HL-60/S4 (cell line): ENCODE measurements around the gene HS3ST3B1.

ENCODE experiments used
- in situ Hi-C: fragments of 300-500 bp; cut with MboI; formaldehyde crosslinking; loops from 2 replicates; pipeline ENCODE4 v1.14.3; 2022; ENCODE audit warnings: low sequenced_read_pairs

HS3ST3B1 gene

DNA sequence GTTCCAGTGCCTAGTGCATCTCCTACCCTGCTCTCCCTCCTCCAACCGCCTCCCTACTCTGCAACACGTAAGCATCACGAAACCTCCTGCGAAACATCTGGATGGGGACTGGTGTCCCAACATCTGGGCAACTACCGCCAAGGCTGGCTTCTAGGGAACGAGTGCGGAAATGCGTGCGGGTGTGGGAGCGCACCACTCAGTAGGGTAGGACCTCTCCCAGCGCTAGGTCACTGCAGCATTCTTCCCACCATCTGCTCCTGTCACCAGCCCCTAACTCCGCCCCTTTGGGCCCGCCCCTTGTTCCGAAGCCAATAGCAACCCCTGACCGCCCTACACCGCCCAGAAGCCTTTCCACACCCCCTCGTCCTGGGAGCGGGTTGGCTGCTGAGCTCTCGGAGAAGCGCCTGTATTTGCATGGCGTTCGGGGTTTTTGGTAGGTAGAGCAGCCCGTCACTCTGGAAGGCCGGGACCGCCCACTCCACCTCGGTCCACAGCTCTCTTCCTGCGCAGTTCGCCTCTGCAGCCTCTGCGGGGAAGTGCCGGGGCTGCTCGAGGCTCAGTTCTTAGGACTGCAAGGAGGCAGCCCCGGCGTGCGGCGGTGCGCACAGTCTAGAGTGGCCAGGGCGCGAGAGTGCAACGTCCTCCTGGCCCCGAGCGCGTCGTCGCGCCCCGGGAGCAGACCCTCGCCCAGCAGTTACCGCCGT is at the start of gene HS3ST3B1:
Gene HS3ST3B1 (plus strand): TSS at position 507 of the 704 bp plus-strand sequence. CDS start 438 bp downstream, outside the sequence.
- in situ Hi-C loops: loop anchor here (25.0 kb wide), 1 partner anchor 713 kb away; no protein-coding TSS in a partner anchor

DNA sequence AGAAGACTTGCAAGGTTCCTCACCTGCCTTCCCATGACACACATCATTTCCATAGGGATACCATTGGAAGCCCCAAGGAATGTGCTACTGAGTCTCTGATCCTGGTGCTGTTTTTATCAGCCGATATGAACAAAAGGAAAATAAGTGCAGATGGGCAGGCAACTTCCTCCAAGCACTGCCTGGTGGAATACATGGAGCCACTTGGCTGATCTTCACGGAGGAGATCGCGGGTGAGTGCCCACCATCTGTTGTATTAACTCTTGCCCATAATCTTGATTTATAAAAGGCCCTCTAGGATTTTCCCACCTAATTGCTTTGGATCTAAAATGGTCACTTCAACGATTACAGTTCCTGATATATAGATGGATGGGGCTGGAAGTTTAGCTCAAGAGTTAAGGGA is 39.5 kb upstream of the HS3ST3B1 start:
- in situ Hi-C loops: no loop called here

DNA sequence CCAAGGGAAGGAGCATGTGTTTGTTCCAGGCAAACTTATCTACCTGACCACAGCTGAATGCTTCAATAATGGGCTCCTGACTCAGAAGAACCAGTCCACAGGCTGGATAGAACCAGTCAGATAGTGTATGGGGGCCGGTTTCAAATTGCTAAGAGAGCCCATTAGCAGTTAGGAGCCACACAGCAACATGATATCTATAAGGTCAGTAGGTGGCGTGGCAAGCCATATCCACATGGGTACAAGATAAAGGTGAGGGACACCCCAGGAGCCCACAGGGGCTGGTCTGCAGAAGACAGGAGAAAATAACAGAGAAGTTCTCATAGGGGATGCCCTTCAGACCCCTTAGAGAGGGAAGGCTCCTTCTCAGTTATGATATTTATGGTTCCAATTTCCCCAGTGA is 32.6 kb upstream of the HS3ST3B1 start:
- in situ Hi-C loops: no loop called here

DNA sequence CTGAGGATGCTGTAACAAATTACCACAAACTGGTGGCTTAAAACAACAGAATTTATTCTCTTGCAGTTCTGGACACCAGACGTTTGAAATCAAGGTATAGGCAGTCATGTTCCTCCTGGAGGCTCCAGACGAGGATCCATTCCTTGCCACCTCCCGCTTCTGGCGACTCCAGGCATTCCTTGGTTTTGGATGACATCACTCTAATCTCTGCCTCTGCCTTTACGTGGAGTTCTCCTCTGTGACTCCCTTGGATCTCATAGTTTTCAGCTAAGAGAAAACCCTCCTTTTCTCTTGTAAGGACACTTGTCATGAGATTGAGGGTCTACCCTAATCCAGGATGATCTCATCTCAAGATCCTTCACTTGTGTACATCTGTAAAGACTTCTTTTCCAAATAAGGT is 31.4 kb upstream of the HS3ST3B1 start:
- in situ Hi-C loops: no loop called here

DNA sequence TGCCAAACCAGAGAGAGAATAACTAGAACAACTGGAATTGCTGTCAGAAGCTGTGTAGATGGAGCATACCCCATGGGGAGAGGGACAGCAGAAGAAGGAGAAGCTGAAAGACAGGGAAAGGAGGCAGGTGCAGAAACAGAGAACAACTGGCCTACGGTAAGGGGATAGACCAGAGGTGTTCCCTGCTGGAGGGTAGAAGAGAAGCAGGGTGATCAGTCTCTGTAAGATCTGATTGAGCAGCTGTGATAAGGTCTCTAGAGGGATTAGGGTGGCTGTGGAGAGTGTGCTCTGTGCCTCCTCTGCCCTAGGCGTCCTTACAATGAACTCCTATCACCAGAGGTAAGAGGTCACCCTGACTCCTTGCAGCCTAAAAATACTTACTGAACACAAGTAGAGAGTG is 30.4 kb upstream of the HS3ST3B1 start:
- in situ Hi-C loops: no loop called here

DNA sequence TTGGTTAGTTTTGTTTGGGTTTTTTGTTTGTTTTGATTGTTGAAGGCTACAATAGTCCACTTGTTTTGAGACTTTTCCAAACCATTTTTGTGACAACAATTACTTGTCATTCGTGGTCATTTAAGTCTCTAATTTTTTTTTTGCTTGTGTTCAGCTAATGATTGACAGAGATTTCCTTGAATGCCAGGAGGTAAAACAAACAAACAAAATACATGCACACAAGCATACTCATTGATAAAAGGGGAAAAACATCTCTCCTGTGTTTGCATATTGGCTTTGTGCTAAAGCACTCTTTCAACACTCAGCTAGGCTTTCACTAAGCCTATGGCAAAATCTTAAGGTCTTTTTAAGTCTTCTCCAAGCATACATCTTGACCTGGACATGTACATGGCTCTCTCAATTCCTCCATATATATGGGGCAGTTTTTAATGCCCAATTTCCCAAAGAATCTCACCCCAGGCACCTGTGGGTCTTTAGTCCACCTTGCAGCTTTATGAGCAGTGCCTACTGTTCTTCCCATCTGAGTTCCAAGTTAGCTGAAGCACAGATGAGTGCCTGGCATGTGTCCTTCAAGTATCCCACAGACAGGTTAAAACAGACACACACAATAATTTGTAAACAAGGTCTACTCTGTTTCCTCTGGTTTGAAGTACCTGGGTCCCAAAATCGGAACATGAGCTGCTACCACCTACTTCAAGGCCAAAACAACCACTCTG is 24.2 kb upstream of the HS3ST3B1 start:
- in situ Hi-C loops: no loop called here

DNA sequence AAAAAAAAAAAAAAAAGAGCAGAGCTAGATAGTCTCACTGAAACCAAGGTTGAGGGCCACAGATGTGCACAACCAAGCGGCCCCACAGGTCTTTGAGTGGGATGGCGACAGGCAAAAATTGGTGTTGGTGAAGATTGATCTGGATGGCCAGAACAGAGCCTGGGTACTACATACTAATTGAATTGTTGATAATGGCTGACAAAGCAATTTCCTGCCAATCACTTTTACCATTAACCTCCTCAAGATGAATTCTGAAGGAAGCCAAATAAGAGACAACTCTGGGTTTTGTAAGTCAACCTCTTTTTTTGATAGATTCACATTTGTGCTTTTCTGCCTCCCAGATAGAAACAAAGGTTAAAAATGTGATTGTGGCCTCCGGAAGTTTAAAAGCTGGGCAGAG is 19.4 kb upstream of the HS3ST3B1 start:
- in situ Hi-C loops: no loop called here

DNA sequence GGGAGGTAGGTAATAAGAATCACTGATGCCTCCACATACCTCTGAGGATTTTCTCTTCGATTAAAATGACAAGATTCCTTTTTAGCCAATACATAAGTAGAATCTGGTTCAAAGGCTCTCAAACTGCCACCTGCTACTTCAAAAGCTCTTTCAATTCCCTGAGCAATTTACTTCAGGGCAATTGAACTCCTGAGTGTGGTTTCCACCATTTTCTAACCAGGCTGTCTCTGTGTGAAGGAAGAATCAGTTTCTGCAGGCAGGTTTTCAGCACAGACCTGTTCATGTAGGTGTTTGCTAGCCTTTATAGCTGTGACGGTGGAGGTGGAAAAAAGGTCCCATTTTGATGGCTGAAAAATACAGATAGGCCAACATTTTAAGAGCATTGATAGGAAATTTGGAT is 18.2 kb upstream of the HS3ST3B1 start:
- in situ Hi-C loops: no loop called here

DNA sequence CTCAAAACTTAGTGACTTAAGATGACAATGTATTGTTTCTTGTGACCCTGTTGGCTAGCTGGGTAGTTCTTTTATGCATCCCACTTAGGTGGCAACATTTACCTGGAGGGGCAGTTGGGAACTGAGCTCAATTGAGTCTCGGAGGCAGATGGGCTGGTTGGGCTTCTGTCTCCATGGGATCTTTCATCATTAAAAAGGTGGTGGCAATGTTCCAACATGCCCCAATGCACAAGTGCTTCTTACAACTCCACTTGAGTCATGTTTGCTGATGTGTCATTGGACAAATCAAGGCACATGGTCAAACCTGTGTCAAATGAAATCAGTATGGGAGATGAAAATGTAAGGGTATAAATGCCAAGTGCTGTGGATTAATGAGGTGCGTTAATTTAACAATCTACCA is 11.7 kb upstream of the HS3ST3B1 start:
- in situ Hi-C loops: no loop called here

DNA sequence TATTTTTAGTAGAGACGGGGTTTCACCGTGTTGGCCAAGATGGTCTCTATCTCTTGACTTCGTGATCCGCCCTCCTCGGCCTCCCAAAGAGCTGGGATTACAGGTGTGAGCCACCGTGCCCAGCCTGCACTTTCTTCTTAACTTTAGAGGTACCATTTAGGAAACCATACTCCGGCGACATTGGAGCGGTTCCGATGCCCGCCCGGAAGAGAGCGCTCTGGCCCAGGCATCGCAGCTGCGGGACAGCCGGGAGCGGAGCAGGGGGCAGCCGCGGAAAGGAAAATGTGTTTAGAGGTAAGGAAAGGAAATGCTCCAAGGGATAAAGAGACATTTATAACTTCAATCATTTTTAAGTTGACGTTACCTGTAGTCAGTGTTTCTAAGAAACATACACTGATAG is 6.0 kb upstream of the HS3ST3B1 start:
- in situ Hi-C loops: no loop called here

DNA sequence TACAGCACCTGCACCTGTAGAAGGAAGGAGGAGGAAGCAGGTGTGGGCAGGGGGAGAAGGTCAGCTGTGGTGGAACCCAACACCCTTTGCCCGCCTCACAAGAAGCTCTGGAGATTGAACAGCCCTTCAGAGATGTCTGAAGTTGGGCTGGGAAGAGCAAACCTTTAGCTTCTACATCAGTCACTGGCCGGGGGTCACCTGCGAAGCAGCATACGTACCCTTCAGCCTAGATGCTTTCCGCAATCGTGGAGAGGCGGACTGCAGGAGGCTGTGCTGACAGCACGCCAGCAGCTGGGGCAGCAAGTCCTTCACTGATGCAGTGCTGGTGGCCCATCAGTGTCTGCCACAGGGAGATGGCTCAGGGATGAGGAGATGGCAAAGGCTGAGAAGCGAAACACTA is 5.2 kb upstream of the HS3ST3B1 start:
- in situ Hi-C loops: no loop called here

DNA sequence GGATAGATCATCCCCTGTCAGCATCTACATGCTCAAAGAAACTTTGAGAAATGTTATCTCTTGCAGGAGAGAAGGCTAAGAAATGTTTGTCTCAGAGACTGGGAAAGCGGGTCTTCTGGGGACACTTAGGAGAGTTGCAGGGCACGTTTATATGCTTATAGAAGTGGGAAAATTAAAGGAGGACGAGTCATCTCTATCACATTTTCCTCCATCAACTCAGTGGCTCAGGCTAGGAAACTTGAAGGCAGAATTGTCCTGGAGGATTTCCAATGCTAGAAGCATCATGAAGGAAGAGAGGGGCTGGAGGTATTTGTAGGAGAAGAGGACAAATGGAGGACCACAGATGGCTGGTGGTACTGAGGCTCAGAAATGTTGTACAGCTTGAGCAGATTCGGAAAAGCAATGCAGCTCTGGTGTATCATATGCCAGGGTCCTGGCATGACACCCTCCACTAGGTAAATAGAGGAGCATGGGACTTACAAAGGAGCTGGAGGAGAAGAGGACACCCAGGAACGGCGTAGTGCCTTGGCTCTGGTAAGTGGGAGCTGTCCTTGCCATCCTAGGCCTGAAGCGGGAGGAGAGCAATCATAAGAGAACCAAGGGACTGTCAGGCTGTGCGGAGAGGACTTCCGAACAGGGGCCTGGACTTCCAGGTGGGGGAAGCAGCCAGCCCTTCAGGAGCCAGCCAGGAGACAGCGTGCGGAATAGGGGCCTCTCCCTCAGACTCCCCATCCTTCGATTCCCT is 4.5 kb upstream of the HS3ST3B1 start:
- in situ Hi-C loops: no loop called here

DNA sequence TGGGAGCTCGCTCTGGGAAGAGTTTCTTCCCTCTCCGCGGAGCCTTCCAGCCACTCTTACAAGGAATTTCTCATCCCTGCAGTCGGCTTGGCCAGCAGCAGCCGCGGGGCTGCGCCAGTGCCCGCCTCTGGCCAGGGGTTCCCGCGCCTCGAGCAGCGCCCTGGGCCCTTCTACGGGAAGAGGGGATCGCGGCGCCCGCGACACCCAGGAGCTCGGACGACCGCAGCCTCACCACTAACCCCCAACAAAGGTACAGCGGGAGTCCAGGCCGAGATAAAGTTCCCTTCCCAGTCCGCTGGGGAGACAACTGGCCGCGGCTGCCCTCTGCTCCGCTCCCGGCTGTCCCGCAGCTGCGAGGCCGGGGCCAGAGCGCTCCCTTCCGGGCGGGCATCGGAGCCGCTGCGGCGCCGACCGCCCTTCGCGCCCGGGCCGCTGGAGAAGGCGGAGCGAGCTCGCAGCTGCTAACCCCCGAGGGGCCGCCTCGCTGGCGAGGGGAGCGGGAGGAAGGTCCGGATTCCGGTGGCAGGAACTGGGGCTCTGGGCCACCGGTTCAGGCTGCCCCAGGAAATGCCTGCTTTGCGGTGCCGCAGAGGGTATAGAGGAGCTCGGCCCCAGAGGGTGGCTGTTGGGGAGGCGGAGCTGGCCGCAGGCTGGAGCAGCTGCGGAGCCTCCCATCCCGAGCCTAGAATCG is 3.6 kb upstream of the HS3ST3B1 start:
- in situ Hi-C loops: no loop called here

DNA sequence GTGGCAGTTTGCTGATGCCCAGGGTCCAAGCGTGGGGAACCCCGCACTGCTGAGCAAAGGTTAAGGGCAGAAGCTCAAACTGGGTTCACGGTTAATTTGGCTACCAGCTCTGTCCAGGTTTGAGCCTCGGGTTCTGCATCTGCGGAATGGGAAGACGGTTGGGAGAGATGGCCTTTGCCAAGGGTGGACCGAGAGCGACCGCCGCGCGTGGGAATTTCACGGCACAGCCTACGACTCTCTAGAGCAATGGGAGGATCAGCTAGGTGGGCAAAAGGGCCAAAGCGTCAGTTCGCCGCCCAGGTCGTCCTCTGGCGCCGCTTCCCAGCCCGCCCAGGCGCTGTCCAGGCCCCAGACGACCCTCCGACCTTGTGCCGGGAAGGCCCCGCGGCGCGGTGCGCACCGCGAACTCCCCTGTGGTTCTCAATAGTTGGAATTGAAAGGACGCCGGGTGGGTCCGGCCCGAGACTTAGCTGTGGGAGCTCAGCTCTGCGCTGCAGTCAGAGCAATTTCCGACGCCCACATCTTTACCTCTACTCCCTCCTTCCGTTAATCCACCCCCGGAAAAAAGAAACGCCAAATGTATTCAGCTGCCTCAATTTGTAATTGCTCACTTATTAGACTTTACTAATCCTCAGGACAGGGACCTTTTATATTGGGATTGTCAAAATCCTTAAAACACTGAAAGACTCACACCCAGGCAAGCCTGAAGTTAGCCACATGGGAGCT is 2.5 kb upstream of the HS3ST3B1 start:
- in situ Hi-C loops: no loop called here

DNA sequence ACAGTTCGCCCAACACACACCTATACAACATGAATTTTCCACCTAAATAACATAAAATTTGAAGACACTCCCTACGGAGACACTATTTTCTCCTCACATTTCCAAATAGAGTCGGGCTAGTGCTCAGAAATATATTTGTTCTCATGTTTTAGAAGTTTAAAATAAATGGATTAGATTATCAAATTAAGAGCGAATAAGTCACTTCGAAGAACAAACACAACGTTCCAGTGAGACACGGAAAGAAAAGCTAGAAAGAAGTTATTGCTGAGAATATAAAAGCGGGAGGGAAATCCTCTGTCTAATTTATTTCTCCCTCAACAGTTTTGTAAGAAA is 2.0 kb upstream of the HS3ST3B1 start:
- in situ Hi-C loops: no loop called here

DNA sequence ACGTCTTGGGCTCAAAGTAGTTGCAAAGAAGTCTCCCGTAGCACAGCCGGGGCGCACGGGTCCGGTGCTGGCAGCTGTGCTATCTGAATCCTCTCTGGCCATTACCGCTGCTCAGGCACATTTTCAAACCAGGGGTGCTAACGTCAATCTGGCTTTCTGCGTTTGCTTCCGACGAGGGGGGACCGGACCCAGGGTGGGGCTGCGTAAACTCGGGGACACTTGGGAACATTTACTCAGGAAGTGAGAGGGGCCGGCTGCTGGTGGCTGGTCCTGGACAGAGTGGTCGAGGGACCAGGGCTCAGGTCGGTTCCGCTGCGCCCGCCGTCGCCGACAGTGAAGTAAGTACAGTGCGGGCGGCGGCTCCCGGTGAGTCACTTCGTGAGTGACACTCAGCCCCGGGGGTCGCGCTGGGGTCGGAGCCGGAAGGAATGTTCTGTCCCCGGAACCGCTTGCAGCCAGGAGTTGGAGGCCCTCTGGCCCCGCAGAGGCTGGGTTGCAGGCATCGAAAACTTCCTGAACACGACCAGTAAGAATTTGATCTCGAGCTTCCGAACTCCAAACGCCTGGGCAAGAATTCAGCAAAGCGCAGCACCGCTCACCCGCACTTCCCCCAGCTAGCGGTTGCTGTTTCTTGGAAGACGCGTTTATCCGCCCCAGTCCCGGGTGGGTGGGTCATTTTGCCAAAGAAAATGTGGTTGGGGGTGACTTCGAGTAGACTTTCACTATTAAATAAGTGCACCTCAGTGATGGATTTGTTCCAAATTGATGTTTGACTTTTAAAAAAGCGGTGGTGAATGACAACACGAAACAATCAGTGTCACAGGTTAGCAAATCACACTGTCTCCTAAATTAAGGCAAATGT is 1.4 kb upstream of the HS3ST3B1 start:
- in situ Hi-C loops: loop anchor here (25.0 kb wide), 1 partner anchor 712 kb away; no protein-coding TSS in a partner anchor

DNA sequence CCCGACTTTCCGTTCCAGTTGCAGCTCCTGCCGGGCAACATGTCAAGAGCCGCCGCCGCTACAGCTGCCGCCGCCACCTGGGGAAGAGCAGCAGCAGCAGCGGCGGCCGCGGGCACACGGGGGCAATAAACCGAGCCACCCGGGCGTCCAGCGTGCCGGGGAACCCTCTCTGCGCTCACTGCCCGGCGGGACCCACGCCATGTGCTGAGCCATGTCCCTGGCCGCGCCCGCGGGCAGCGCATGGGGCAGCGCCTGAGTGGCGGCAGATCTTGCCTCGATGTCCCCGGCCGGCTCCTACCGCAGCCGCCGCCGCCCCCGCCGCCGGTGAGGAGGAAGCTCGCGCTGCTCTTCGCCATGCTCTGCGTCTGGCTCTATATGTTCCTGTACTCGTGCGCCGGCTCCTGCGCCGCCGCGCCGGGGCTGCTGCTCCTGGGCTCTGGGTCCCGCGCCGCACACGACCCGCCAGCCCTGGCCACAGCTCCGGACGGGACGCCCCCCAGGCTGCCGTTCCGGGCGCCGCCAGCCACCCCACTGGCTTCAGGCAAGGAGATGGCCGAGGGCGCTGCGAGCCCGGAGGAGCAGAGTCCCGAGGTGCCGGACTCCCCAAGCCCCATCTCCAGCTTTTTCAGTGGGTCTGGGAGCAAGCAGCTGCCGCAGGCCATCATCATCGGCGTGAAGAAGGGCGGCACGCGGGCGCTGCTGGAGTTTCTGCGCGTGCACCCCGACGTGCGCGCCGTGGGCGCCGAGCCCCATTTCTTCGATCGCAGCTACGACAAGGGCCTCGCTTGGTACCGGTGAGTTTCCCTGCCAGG is 604 bp downstream of the HS3ST3B1 start:
- in situ Hi-C loops: loop anchor here (25.0 kb wide), 1 partner anchor 714 kb away; no protein-coding TSS in a partner anchor

DNA sequence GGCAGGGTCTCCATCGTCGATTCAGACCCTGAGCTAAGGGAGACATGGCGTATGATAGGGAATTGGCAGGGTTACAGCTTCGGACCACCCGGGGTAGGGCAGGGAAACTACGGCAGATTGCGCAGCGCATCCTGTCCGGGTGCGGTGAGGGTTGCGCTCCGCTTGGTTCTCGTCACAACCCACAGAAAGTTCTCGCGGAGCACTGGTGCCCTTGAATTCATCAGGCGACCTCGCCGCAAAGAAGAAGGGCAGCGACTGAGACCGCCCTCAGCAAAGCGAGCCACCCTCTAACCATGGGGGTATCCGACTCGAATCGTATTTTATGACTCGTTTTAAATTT is 1.2 kb downstream of the HS3ST3B1 start:
- in situ Hi-C loops: loop anchor here (25.0 kb wide), 1 partner anchor 715 kb away; no protein-coding TSS in a partner anchor
